ENCODE measurements around the gene ATP1A2.

The ATP1A2 gene

DNA sequence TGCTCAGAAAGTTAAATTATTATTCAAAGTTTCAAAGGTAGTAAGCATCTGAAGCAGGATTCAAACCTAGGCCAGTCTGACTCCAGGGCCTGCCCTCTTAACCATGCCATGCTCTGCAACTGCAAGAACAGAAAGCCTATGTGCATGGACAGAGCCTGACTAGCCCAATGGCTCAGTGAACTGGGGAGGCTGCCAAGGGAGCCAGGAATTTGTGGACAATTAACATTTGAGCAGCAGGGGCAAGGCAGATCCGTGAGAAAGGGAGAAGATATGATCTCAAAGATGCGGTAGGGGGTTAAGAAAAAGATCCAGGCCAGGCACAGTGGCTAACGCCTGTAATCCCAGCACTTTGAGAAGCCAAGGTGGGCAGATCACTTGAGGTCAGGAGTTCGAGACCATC, 29.4 kb downstream of the ATP1A2 start:
- H3K4me1 ChIP-seq, result no peaks in the 10 kb centered on the region
- peaks cover 13% of the 10 kb centered on the region; the same call in 1 of the 2 replicates for H3K27me3 ChIP-seq (ENCODE audit: low read depth)
- H3K4me3 ChIP-seq, result no peak overlapping the region
- no peaks in the 10 kb centered on the region for H3K36me3 ChIP-seq (replicated peaks)
- H3K9me3 ChIP-seq, result no peaks in the 10 kb centered on the region
- in situ Hi-C loops (cut with MboI; ENCODE audit: low sequenced_read_pairs), result no loop called here
- no peak for DNase-seq (ENCODE audit: low spot score in 2 of 2)

DNA sequence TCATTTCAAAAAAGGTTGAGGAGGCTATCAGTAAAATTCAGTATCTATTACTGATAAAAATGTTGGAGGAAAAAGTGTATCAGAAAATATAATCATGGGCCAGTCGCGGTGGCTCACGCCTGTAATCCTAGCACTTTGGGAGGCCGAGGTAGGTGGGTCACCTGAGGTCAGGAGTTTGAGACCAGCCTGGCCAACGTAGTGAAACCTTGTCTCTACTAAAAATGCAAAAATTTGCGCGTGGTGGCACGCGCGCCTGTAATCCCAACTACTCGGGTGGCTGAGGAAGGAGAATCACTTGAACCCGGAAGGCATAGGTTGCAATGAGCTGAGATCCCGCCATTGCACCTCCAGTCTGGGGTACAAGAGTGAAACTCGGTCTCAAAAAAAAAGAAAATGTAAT, 30.5 kb downstream of the ATP1A2 start:
- Histone ChIP-seq H3K36me3 (replicated peaks) (no peaks in the 10 kb centered on the region), H3K9me3 (no peaks in the 10 kb centered on the region), H3K4me1 (no peaks in the 10 kb centered on the region), H3K27me3 (ENCODE audit: low read depth) (peaks cover 13% of the 10 kb centered on the region; the same call in 1 of the 2 replicates), H3K4me3 (no peak overlapping the region)
- in situ Hi-C loops (cut with MboI; ENCODE audit: low sequenced_read_pairs), result no loop called here
- no peak for DNase-seq (ENCODE audit: low spot score in 2 of 2)

DNA sequence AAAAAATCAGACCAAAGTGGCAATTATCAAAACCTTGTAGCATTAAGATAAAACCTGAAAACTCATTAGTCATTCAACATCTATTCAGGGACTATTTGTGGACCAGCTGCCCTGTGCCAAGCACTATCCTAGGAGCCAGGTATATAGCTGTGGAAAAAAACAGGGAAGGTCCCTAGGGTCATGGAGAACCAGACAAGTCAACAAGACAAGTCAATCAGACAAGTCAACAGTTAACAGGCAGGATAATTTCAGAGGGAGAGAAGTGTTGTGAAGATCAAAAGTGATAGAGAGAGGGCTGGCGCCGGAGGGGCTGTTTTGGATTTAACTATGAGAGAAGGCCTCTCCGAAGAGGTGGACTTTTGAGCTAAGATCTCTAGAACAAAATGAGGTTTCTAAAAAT, 32.6 kb downstream of the ATP1A2 start:
- Histone ChIP-seq H3K36me3 (replicated peaks) (no peaks in the 10 kb centered on the region), H3K9me3 (no peaks in the 10 kb centered on the region), H3K27me3 (ENCODE audit: low read depth) (peaks cover 4% of the 10 kb centered on the region; the same call in 1 of the 2 replicates), H3K4me1 (no peaks in the 10 kb centered on the region), H3K4me3 (no peak overlapping the region)
- in situ Hi-C loops (cut with MboI; ENCODE audit: low sequenced_read_pairs), result no loop called here
- no peak for DNase-seq (ENCODE audit: low spot score in 2 of 2)

DNA sequence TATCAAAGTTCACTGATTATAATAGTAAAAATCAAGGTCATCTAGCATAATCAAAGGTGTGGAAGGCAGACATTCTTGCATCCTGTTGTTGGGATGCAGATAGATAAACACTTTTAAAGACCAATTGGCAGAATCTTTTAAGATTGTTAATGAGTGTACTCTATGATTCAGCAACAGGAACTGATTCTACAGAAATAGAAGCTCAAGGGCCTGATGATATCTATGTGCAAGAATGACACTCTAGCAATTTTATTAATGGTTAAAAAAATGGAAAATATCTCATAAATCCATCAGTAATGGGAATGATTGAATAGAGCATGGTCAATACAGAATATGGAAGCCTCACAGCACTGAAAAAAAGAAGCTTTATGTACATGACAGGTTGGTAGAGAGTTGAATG, 33.7 kb downstream of the ATP1A2 start:
- in situ Hi-C loops (cut with MboI; ENCODE audit: low sequenced_read_pairs), result no loop called here
- no peak overlapping the region for H3K4me3 ChIP-seq
- H3K9me3 ChIP-seq, result no peaks in the 10 kb centered on the region
- H3K36me3 ChIP-seq (replicated peaks), result no peaks in the 10 kb centered on the region
- no peaks in the 10 kb centered on the region for H3K4me1 ChIP-seq
- peaks cover 3% of the 10 kb centered on the region; the same call in 1 of the 2 replicates for H3K27me3 ChIP-seq (ENCODE audit: low read depth)
- no peak for DNase-seq (ENCODE audit: low spot score in 2 of 2)

DNA sequence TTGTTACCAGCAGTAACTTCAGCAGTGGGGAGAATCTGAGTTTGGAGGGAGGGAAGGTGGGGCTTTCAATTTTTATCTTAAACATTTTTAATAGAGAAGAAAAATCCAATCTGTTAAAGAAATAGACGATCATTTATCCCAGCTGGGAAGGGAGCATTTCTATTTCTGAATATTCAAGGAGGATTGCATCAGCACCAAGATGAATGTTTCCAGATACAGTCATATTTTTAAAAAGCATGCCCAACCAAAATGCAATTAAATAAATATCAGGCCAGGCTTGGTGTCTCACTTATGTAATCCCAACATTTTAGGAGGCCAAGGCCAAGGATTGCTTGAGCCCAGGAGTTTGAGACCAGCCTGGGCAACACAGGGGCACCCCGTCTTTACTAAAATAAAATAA, 34.2 kb downstream of the ATP1A2 start:
- Histone ChIP-seq H3K9me3 (no peaks in the 10 kb centered on the region), H3K27me3 (ENCODE audit: low read depth) (peaks cover 3% of the 10 kb centered on the region; the same call in 1 of the 2 replicates), H3K4me3 (no peak overlapping the region), H3K4me1 (no peaks in the 10 kb centered on the region), H3K36me3 (replicated peaks) (no peaks in the 10 kb centered on the region)
- in situ Hi-C loops (cut with MboI; ENCODE audit: low sequenced_read_pairs), result no loop called here
- no peak for DNase-seq (ENCODE audit: low spot score in 2 of 2)

DNA sequence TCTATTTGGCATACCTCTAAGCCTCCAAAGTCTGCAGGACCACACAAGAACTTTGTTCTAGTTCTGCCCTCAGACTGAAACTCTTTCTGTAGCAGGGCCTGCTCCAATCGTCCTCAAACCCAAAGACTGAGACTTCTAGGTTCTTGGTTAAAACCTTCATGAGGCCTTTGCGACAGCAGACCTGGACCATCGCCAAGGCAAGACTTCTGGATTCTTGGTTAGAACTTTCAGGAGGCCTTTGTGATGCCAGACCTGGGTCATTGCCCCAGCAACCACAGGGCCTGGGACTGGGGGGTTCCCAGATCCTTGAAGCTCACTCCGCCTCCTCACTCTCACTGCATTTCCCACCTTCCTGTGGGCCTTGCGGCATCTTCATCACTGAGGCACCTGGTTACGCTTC, 35.7 kb downstream of the ATP1A2 start, which contains the start of gene ATP1A4:
Gene ATP1A4, plus strand, starts transcription at position 301 of the 400 bp plus-strand sequence. CDS start 438 bp downstream, outside the sequence.
- in situ Hi-C loops (cut with MboI; ENCODE audit: low sequenced_read_pairs), result no loop called here
- DNase-seq (ENCODE audit: low spot score in 2 of 2), result no peak
- no peak within 1 kb of the TSS for H3K4me3 ChIP-seq
- H3K9me3 ChIP-seq, result no peaks in the 10 kb centered on the region
- H3K27me3 ChIP-seq (ENCODE audit: low read depth), result peaks cover 3% of the 10 kb centered on the region; the same call in 1 of the 2 replicates
- no peaks in the 10 kb centered on the region for H3K4me1 ChIP-seq
- H3K36me3 ChIP-seq (replicated peaks), result no peaks in the 10 kb centered on the region

DNA sequence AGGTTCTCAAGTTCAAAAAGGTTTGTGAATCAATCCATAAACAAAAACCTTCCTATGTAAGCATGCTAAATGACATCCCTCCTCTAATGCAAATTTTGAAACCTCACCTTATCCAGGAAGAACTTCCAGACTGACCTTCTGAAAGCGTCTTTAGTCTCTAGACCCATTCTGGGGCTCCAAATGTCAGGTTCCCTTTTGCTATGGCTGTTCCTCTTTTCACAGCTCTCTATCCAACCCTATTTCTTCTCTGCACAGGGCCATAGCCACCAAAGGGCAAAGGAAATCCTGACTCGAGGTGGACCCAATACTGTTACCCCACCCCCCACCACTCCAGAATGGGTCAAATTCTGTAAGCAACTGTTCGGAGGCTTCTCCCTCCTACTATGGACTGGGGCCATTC, 39.2 kb downstream of the ATP1A2 start:
- H3K9me3 ChIP-seq, result no peaks in the 10 kb centered on the region
- 0 out of 2 replicates have a peak, but pooled peaks cover 2% of the 10 kb centered on the region for H3K27me3 ChIP-seq (ENCODE audit: low read depth)
- H3K36me3 ChIP-seq (replicated peaks), result no peaks in the 10 kb centered on the region
- no peaks in the 10 kb centered on the region for H3K4me1 ChIP-seq
- H3K4me3 ChIP-seq, result no peak overlapping the region
- in situ Hi-C loops (cut with MboI; ENCODE audit: low sequenced_read_pairs), result no loop called here
- DNase-seq (ENCODE audit: low spot score in 2 of 2), result no peak

DNA sequence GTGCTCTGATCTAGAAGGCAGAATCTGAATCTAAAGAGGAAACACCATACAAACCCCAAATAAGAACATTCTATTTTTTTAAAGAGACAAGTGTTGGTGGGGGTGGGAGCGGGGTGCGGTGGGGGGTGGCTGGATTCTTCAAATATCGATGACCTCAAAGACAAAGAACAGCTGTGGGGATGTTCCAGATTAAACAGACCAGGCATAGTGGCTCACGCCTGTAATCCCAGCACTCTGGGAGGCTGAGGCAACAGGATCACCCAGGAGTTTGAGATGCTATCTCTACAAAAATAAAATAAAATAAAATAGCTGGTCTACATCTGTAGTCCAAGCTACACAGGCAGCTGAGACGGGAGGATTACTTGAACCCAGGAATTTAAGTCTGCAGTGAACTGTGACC, 40.8 kb downstream of the ATP1A2 start:
- Histone ChIP-seq H3K4me1 (no peaks in the 10 kb centered on the region), H3K4me3 (no peak overlapping the region), H3K36me3 (replicated peaks) (no peaks in the 10 kb centered on the region), H3K27me3 (ENCODE audit: low read depth) (peaks cover 2% of the 10 kb centered on the region; the same call in 1 of the 2 replicates), H3K9me3 (no peaks in the 10 kb centered on the region)
- in situ Hi-C loops (cut with MboI; ENCODE audit: low sequenced_read_pairs), result no loop called here
- no peak for DNase-seq (ENCODE audit: low spot score in 2 of 2)

DNA sequence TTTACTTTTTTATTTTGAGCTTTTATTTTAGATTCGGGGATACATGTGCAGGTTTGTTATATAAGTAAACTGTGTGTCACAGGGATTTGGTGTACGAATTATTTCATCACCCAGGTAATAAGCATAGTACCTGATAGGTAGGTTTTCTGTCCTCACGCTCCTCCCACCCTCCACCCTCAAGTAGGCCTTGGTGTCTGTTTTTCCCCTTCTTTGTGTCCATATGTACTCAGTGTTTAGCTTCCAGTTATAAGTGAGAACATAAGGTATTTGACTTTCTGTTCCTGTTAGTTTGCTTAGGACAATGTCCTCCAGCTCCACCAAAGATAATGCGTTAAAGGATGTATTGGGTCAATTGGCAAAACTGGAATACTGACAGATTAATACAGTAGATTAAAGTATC, 41.6 kb downstream of the ATP1A2 start:
- Histone ChIP-seq H3K4me3 (no peak overlapping the region), H3K4me1 (no peaks in the 10 kb centered on the region), H3K9me3 (no peaks in the 10 kb centered on the region), H3K36me3 (replicated peaks) (no peaks in the 10 kb centered on the region), H3K27me3 (ENCODE audit: low read depth) (peaks cover 2% of the 10 kb centered on the region; the same call in 1 of the 2 replicates)
- DNase-seq (ENCODE audit: low spot score in 2 of 2), result no peak
- in situ Hi-C loops (cut with MboI; ENCODE audit: low sequenced_read_pairs), result no loop called here

DNA sequence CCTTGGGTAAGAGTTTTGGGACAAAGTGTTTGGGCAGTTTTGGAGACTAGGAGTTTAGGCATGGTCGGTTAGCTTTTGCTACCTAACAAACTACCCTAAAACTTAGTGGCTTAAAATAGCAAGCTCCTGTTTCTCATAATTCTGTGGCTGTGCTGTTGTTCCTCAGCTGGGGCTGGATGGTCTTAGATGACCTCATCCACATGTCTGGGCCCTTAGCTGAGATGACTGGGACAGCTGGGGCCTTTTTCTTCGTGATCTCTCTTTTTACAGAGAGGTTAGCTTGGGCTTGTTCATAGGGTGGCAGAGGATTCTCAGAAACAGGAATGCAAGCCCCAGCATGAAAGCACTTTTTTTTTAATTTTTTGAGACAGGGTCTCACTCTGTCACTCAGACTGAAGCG, 42.5 kb downstream of the ATP1A2 start:
- Histone ChIP-seq H3K9me3 (no peaks in the 10 kb centered on the region), H3K4me1 (no peaks in the 10 kb centered on the region), H3K27me3 (ENCODE audit: low read depth) (peaks cover 2% of the 10 kb centered on the region; the same call in 1 of the 2 replicates), H3K4me3 (no peak overlapping the region), H3K36me3 (replicated peaks) (no peaks in the 10 kb centered on the region)
- in situ Hi-C loops (cut with MboI; ENCODE audit: low sequenced_read_pairs), result no loop called here
- DNase-seq (ENCODE audit: low spot score in 2 of 2), result no peak

DNA sequence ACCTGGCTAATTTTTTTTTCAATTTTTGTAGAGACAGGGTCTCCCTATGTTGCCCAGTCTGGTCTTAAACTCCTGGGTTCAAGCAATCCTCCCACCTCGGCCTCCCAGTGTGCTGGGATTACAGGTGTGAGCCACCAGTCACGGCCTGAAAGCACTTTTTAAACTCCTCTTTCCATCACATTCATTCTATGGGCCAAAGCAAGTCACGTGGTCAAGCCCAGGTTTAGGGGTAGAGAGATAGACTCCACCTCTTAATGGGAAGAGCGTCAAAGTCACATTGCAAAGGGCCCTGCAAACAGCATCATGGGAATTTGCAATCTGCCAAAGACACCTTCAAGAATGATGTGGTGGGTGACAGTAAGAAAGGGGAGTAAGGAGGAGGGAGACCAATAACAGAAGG, 43.0 kb downstream of the ATP1A2 start:
- Histone ChIP-seq H3K36me3 (replicated peaks) (no peaks in the 10 kb centered on the region), H3K9me3 (no peaks in the 10 kb centered on the region), H3K4me1 (no peaks in the 10 kb centered on the region), H3K4me3 (no peak overlapping the region), H3K27me3 (ENCODE audit: low read depth) (peaks cover 2% of the 10 kb centered on the region; the same call in 1 of the 2 replicates)
- DNase-seq (ENCODE audit: low spot score in 2 of 2), result no peak
- in situ Hi-C loops (cut with MboI; ENCODE audit: low sequenced_read_pairs), result no loop called here

DNA sequence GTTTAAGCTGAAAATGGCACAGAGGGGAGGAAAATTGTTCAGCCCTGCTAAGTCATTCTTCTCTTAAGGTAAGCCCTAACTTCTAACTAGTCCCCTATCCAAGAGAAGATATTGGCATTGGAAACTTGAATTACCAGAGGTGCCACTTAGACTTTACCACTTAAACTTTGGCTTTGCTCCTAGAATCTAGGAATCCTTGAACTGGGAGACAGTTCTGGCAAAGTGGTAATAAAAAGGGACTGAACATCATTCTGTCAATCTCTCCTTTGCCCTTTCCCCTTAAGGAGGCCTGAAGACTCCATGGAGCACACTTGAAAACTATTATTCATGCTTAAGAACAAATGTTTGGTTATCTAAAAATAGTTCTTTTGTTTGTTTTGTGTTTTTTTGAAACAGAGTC, 44.3 kb downstream of the ATP1A2 start:
- Histone ChIP-seq H3K36me3 (replicated peaks) (no peaks in the 10 kb centered on the region), H3K4me3 (no peak overlapping the region), H3K4me1 (no peaks in the 10 kb centered on the region), H3K9me3 (no peaks in the 10 kb centered on the region), H3K27me3 (ENCODE audit: low read depth) (peaks cover 2% of the 10 kb centered on the region; the same call in 1 of the 2 replicates)
- no peak for DNase-seq (ENCODE audit: low spot score in 2 of 2)
- in situ Hi-C loops (cut with MboI; ENCODE audit: low sequenced_read_pairs), result no loop called here

DNA sequence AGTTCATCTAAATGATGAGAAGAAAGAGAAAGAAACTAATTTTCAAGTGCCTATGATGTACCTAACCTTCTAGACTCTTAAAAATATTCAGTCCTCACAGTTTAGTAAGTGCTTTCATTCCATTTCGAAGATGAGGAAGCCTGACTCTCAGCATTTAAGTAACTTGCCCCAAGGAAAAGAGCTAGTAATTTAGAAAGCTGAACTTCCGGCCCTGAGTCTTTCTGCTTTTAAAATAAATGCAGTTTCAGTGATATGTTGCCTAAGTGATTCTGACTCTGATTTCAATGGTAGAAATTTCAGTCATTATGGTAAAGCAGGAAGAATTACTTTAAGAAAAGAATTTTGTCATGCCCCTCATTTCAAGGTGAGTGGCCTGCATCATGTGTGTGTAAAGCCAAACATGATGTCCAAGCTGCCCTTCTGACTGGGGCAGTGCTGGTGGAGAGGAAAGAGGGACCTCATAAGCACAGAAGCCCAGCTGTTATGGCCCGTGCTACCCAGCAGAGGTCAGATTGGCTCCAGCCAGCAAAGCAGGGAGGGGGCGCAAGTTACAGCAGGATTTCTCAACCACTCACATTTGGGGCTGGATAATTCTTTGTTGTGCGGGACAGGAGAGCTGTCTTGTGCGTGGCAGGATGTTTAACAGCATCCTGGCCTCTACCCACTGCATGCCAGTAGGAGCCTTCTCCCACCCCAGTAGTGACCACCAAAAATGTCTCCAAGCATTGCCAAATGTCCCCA, 46.6 kb downstream of the ATP1A2 start:
- H3K4me3 ChIP-seq, result no peak overlapping the region
- no peaks in the 10 kb centered on the region for H3K4me1 ChIP-seq
- peak in 1 of 2 experiments; percentile 18 for DNase-seq (ENCODE audit: low spot score in 2 of 2)
- H3K36me3 ChIP-seq (replicated peaks), result no peaks in the 10 kb centered on the region
- H3K27me3 ChIP-seq (ENCODE audit: low read depth), result peaks cover 4% of the 10 kb centered on the region; the same call in 1 of the 2 replicates
- no peaks in the 10 kb centered on the region for H3K9me3 ChIP-seq
- in situ Hi-C loops (cut with MboI; ENCODE audit: low sequenced_read_pairs), result no loop called here

DNA sequence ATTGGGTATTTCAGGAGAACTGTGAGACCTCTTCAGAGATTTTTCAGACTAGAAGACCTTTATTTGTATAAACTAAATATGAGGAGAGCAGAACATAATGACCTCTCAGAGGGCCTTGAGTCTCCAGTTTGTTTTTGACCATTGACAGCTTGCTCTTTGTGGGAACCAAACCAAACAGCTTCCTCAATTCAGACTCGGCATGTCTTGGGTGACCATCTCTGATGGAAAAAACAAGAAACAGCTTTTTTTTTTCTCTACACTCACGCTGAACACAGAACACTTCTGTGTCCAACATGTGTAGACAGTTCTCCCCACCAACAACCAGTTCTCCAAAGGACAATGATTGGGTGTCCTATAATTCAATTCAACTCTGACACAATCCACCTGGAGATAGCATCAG, 47.4 kb downstream of the ATP1A2 start:
- H3K36me3 ChIP-seq (replicated peaks), result no peaks in the 10 kb centered on the region
- in situ Hi-C loops (cut with MboI; ENCODE audit: low sequenced_read_pairs), result no loop called here
- DNase-seq (ENCODE audit: low spot score in 2 of 2), result no peak
- H3K4me1 ChIP-seq, result no peaks in the 10 kb centered on the region
- no peaks in the 10 kb centered on the region for H3K9me3 ChIP-seq
- peaks cover 2% of the 10 kb centered on the region; the same call in 1 of the 2 replicates for H3K27me3 ChIP-seq (ENCODE audit: low read depth)
- no peak overlapping the region for H3K4me3 ChIP-seq
